Dedifferentiated amniotic fluid mesenchymal stem cell (primary cell): ENCODE measurements around the gene UNC5CL.
"Not testable (repeated sequence)": the region's sequence is repeated elsewhere in the genome, so short reads cannot be mapped to it uniquely, and the experiment has no call there.

Source experiments
- DNase-seq: peaks from one replicate; pipeline ENCODE4 v3.0.0-alpha.2; 2016; ENCODE audit errors: extremely low spot score

Gene UNC5CL

DNA sequence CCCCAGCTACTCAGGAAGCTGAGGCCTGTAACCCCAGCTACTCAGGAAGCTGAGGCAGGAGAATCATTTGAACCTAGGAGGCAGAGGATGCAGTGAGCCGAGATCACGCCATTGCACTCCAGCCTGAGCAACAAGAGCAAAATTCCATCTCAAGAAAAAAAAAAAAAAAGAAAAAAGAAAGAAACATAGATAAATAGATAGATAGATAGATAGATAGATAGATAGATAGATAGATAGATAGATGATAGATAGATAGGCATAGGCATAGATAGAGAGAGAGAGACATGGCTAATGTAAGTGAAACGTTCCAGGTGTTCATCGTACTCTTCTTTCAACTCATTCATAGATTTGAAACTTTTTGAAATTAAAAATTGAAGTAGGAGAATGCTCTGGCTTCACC is 32.0 kb downstream of the UNC5CL start:
- DNase-seq = not testable (repeated sequence)

DNA sequence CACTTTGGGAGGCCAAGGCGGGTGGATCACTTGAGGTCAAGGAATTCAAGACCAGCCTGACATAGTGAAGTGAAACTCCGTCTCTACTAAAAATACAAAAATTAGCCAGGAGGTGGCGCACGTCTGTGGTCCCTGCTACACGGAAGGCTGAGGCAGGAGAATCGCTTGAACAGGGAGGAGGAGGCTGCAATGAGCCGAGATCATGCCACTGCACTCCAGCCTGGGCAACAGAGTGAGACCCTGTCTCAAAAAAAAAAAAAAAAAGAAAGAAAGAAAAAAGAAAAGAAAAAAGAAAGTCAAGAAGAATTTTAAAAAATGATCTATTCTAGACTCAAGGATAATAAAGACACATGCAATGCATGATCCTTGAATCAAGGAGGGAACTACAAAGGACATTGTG is 32.8 kb downstream of the UNC5CL start:
- peak; percentile 40 for DNase-seq

DNA sequence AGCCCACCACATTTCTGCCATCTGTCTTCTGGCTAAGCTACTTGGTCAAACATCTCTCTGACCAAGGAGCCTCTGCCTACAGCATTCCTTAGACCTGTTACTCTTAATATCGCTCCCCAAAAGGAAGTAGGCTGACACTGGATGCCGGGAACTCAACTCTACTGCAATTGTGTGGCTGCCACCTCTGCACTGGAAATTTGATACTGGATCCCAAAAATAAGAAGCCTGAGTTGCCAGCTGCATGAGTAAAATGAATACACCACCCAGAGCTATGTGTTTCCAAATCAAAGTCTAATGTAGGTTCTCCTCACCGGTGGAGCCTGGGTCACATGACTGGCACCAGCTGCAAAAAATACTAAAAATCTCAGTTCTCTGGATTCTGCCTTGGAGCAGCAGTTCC is 36.9 kb downstream of the UNC5CL start:
- no peak for DNase-seq

GRCh38 chr6:41000248-41000647 is 38.8 kb downstream of the UNC5CL start:
- DNase-seq = no peak

DNA sequence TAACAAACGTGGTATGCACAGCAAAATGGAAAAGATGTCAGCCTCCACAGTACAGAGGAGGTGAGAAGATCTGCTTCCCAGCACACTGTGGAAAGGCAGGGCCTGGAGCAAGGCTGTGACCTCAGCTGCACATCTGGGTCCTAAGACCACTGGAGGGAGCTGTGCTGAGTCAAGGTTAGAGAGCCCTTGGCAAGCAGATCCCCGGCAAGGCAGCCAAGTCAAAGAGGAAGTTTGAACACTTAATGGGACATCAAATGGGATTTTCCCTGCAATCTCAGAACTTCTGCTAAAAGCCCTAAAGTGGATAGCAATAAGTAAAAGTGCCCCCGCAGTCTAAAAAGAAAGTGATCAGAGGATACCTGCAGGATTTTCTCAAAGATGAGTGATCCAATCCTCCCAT is 39.5 kb downstream of the UNC5CL start:
- DNase-seq = no peak

DNA sequence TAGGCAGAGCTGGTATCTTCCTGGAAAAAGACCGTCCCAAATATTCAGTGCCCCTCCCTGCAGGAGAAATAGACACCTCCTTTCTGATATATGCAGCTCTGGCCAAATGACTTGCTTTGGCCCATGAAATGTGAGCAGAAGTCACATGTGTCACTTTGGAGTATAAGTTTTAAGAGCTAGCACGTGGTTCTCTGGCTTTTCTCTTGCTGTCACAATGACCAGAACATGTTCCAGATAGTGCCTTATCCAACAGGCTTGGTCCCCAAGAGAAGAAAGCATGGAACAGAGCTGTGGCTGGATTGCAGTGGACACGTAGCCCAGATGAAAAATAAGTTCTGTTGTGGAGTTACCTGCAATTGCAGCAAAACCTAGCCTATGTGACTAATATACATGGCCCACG is 40.4 kb downstream of the UNC5CL start:
- DNase-seq = no peak

DNA sequence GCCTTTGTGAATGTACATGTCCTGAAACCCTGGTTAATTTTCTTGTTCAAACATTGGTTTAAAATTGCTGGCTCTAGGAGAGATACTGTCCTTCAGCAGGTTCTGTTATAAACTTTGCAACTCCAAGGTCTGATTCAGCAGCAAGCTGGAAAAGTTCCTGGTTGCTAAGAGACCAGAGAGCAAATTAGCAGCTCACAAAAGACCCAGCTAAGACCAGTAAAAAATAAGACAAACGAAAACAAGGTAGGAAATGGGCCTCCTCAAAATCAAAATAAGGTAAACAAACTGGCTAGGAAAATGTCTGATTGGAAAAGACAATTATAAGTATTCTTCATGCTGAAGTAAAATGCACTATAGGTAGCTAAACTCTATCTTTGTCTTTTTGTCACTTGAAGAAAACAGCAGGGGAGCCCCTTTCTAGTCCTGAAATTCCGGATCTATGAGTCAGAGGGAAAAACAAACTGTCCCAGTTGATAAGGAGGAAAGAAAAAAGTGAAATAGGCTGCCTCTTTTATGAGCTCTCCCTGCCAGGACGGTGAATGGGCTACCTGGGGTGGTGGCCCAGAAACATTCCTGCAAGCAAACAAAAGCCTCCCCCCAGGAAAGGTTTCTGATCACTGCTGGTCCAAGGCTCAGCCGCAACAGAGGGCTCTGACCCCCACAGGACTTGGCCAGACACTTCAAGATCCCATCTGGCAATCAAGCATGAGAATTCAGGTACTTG is 41.6 kb downstream of the UNC5CL start:
- DNase-seq = peak; percentile 27

GRCh38 chr6:40996591-40997233 is 42.3 kb downstream of the UNC5CL start:
- DNase-seq = no peak

DNA sequence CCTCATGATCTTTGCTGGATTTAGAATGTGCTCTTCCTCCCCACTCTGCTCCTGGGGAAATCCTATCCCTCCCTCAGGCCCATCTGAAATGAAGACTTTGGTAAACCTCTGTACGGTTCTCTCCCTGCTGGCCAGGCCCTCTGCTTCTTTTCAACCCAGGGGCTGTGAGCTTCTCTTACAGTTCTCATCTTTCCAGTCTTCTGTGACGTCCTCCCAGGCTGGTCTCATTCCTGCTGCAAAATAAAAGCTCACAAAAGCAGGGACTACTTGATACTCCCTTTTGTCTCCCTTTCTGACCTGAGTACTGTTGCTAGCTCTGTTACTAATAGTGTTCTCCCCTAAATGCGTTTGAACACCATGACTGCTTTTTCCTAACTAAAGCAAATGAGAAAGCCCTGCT is 46.3 kb downstream of the UNC5CL start:
- no peak for DNase-seq

GRCh38 chr6:40990301-40990700 is 48.7 kb downstream of the UNC5CL start:
- no peak for DNase-seq

- DNase-seq = no peak
Measured at GRCh38 chr6:40989204-40990169, 49.5 kb downstream of the UNC5CL start.

DNA sequence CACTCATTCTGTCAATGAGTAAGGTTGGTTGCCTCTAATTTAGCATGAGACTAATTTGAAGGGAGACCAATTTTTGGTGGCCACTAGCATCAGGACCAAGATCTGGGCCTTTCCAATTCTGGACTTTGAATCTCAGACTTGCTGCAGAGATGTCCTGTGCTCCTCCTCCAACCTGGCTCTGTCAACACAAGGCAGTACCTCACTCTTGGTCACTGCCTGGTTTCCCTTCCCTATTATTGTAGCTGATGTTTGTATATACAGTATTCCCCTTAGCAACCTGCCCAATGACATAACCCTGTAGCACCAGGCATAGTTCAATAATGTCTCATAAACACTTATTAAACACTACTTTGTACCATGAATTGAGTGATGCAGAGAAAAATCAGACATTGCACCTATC is 50.4 kb downstream of the UNC5CL start:
- DNase-seq = no peak

DNA sequence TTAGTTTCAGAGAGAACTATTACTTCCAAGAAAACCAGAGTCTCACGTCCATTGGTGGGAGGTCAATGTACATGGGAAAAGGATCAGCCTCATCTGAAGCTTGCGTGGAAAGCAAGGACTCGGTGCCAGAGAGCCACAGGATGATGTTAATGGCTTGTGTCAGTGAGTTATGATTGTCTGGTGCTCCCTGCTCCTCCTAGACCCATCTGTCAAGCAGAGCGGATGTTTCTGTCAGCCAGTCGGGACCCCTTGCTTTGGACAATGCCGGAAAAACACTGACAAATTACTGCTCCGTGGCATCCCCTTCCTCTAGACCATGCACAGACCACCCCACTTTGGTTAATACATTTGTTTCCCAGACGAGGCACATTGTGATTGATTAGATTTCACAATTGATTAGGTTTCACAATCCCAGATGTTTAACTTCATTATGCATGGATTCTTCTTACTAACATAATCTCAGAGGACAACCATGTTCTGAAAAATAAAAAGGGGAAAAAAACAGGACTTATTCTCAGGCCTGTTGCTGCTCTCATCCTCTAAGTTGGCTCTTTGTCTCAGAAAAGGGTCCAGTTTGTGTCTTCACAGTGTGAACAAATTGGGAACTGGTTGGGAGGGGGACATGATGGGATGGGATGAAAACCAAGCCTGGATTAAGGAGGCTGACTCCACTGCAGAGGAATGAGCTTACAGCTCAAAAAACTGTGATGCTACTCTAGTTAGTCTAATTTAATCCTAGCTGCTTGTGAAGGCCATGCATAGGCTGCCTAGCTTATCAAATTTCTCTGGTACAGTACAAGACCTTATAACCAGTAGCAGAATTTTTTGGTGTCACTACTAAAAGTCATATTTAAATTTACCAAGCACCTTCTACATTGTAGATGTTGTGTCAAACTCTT is 51.9 kb downstream of the UNC5CL start:
- no peak for DNase-seq

DNA sequence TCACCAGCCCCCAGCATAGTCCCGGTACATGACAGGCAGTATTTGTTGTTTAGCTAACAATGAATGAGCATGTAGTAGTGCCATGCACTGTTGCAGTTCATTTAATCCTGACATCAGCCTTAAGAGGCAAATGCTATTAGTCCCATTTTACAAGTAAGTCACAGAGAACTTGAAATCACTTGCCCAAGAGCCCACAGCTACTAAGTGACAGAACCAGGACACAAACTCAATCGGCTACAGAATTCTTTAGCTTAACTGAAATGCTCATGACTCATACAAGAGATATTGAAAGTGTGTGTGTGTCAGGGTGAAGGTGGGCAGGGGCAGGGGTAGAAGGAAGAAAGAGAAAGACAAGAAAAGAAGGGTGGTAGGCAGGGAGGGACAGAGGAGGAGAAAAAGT is 52.7 kb downstream of the UNC5CL start:
- DNase-seq = no peak

DNA sequence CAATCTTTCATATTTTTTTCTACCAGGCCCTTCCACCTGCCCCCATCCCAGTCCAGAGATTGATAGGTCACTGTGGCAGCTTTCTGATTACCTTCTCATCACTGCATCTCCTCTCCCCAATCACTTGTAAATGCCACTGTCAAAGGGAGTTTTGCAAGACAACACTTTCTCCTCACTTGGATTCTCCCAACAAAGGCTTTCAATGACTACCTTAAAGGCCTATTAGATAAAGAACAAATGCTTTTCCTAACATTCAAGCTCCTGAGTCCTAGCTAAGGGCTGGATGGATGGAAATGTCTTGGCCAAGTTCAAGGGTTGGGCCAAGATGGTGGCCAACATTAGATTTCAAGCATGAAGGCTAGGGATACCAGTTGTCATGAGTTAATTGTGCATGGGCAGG is 55.3 kb downstream of the UNC5CL start:
- DNase-seq = no peak

DNA sequence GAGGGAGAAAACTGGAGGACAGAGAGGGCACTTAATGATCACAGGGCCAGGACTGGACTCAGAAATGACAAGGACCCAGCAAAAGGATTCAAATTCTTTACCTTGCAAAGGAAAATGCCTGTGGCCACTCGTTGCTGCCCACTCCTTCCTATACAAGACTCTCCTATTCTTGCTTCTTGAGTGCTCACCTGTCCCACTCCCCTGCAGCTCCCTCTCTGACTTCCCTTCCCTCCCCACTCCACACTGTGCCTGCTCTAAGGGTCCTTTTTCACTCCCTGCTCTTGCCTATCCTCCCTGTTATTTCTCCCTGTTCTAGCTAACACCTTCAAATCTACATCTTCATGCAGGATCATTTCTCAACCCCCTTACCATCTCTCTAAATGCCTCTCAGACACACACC is 56.1 kb downstream of the UNC5CL start:
- no peak for DNase-seq

GRCh38 chr6:40978687-40979289 is 60.2 kb downstream of the UNC5CL start:
- DNase-seq = no peak

- no peak for DNase-seq
Measured at GRCh38 chr6:40977695-40978094, 61.3 kb downstream of the UNC5CL start.

- no peak for DNase-seq
Measured at GRCh38 chr6:40977085-40977484, 61.9 kb downstream of the UNC5CL start.
